Activated naive CD8-positive, alpha-beta T cell treated with anti-CD3 and anti-CD28 coated beads, Interleukin-2, amount 50 U/mL, for 24 hours (primary cell): ENCODE results near the gene SLC10A1.
"Not testable (repeated sequence)": the region's sequence is repeated elsewhere in the genome, so short reads cannot be mapped to it uniquely, and the experiment has no call there.

Experiments
- ATAC-seq: fragments of 150-1000 bp; cut with Tn5 transposase; one replicate; pipeline ENCODE4 v1.10.0; 2021
- DNase-seq: peaks from one replicate; pipeline ENCODE4 v3.0.0; 2021
- H3K27ac Mint-ChIP-seq: one replicate; pipeline ENCODE4 v1.8.0; 2021; ENCODE audit warnings: mild to moderate bottlenecking, mixed read lengths
- H3K27me3 Mint-ChIP-seq: one replicate; pipeline ENCODE4 v1.8.0; 2021; ENCODE audit warnings: mixed read lengths
- H3K36me3 Mint-ChIP-seq: one replicate; pipeline ENCODE4 v1.8.0; 2021; ENCODE audit warnings: low read depth, mixed read lengths
- H3K4me1 Mint-ChIP-seq: one replicate; pipeline ENCODE4 v1.8.0; 2021; ENCODE audit warnings: mixed read lengths
- H3K4me3 Mint-ChIP-seq: one replicate; pipeline ENCODE4 v1.8.0; 2021; ENCODE audit warnings: mild to moderate bottlenecking, moderate library complexity, mixed read lengths
- H3K9me3 Mint-ChIP-seq: one replicate; pipeline ENCODE4 v1.8.0; 2021; ENCODE audit warnings: mixed read lengths

Gene SLC10A1

GRCh38 chr14:69768873-69769272 is 28.2 kb downstream of the SLC10A1 start:
- peaks cover 5% of the 10 kb centered on the region for H3K9me3 Mint-ChIP-seq
- ATAC-seq = no peak
- peaks cover 73% of the 10 kb centered on the region for H3K36me3 Mint-ChIP-seq
- DNase-seq = no peak
- peaks cover 5% of the 10 kb centered on the region for H3K27me3 Mint-ChIP-seq
- peak overlapping the region; percentile 98 for H3K4me3 Mint-ChIP-seq
- H3K4me1 Mint-ChIP-seq = peaks cover 80% of the 10 kb centered on the region
- peak overlapping the region; percentile 99 for H3K27ac Mint-ChIP-seq

- ATAC-seq = peak; percentile 74
- Mint-ChIP-seq H3K36me3 (peaks cover 62% of the 10 kb centered on the region), H3K9me3 (peaks cover 8% of the 10 kb centered on the region)
These were observed 29.6 kb downstream of the SLC10A1 start for GRCh38 chr14:69767369-69767999.

GRCh38 chr14:69766984-69767368 is 30.1 kb downstream of the SLC10A1 start, which contains the start of gene SRSF5:
Gene SRSF5 (plus strand): TSS chr14:69767142. CDS start chr14:69768157, 1,015 bp downstream.
- H3K36me3 Mint-ChIP-seq = peaks cover 57% of the 10 kb centered on the region
- DNase-seq = peak; percentile 95
- peak within 1 kb of the TSS; percentile 99 for H3K27ac Mint-ChIP-seq
- H3K4me3 Mint-ChIP-seq = peak within 1 kb of the TSS; percentile 98
- peaks cover 81% of the 10 kb centered on the region for H3K4me1 Mint-ChIP-seq
- H3K9me3 Mint-ChIP-seq = peaks cover 8% of the 10 kb centered on the region
- peaks cover 5% of the 10 kb centered on the region for H3K27me3 Mint-ChIP-seq
- ATAC-seq = peak; percentile 89

More at GRCh38 chr14:69767369-69767999, 29.6 kb downstream of the SLC10A1 start:
- Mint-ChIP-seq H3K4me1 (peaks cover 81% of the 10 kb centered on the region), H3K27ac (peak overlapping the region; percentile 99), H3K27me3 (peaks cover 5% of the 10 kb centered on the region), H3K4me3 (peak overlapping the region; percentile 98)
- DNase-seq = peak; percentile 94

GRCh38 chr14:69763761-69764510 is 33.1 kb downstream of the SLC10A1 start:
- Mint-ChIP-seq H3K9me3 (peaks cover 8% of the 10 kb centered on the region), H3K4me3 (peak overlapping the region; percentile 41), H3K27me3 (peaks cover 5% of the 10 kb centered on the region), H3K27ac (peak overlapping the region; percentile 93), H3K4me1 (peaks cover 65% of the 10 kb centered on the region), H3K36me3 (peaks cover 29% of the 10 kb centered on the region)
- ATAC-seq = peak; percentile 26
- DNase-seq = peak; percentile 32

GRCh38 chr14:69760810-69761209 is 36.2 kb downstream of the SLC10A1 start:
- no peaks in the 10 kb centered on the region for H3K27me3 Mint-ChIP-seq
- ATAC-seq (no peak), DNase-seq (no peak)
- H3K36me3 Mint-ChIP-seq = peaks cover 8% of the 10 kb centered on the region
- peaks cover 8% of the 10 kb centered on the region for H3K9me3 Mint-ChIP-seq
- no peak overlapping the region for H3K27ac Mint-ChIP-seq
- peaks cover 36% of the 10 kb centered on the region for H3K4me1 Mint-ChIP-seq
- no peak overlapping the region for H3K4me3 Mint-ChIP-seq

- no peaks in the 10 kb centered on the region for H3K36me3 Mint-ChIP-seq
- no peaks in the 10 kb centered on the region for H3K9me3 Mint-ChIP-seq
- no peak for ATAC-seq
- no peak for DNase-seq
- peaks cover 17% of the 10 kb centered on the region for H3K4me1 Mint-ChIP-seq
- H3K27me3 Mint-ChIP-seq = no peaks in the 10 kb centered on the region
- no peak overlapping the region for H3K27ac Mint-ChIP-seq
- H3K4me3 Mint-ChIP-seq = no peak overlapping the region
These were observed 40.7 kb downstream of the SLC10A1 start for GRCh38 chr14:69756298-69756697.

- no peaks in the 10 kb centered on the region for H3K9me3 Mint-ChIP-seq
- H3K4me1 Mint-ChIP-seq = peaks cover 13% of the 10 kb centered on the region
- no peaks in the 10 kb centered on the region for H3K36me3 Mint-ChIP-seq
- DNase-seq (no peak), ATAC-seq (peak; percentile 10)
- peak overlapping the region; percentile 54 for H3K27ac Mint-ChIP-seq
- no peaks in the 10 kb centered on the region for H3K27me3 Mint-ChIP-seq
- no peak overlapping the region for H3K4me3 Mint-ChIP-seq
These were observed 41.3 kb downstream of the SLC10A1 start for GRCh38 chr14:69755784-69756183.

GRCh38 chr14:69755296-69755695 is 41.7 kb downstream of the SLC10A1 start:
- ATAC-seq (peak; percentile 49), DNase-seq (no peak)
- Mint-ChIP-seq H3K36me3 (no peaks in the 10 kb centered on the region), H3K27ac (peak overlapping the region; percentile 54), H3K27me3 (no peaks in the 10 kb centered on the region), H3K9me3 (no peaks in the 10 kb centered on the region), H3K4me1 (peaks cover 12% of the 10 kb centered on the region), H3K4me3 (no peak overlapping the region)

GRCh38 chr14:69754487-69754886 is 42.6 kb downstream of the SLC10A1 start:
- no peaks in the 10 kb centered on the region for H3K9me3 Mint-ChIP-seq
- H3K27ac Mint-ChIP-seq = no peak overlapping the region
- DNase-seq (no peak), ATAC-seq (no peak)
- no peaks in the 10 kb centered on the region for H3K36me3 Mint-ChIP-seq
- no peaks in the 10 kb centered on the region for H3K27me3 Mint-ChIP-seq
- H3K4me1 Mint-ChIP-seq = peaks cover 12% of the 10 kb centered on the region
- no peak overlapping the region for H3K4me3 Mint-ChIP-seq

- ATAC-seq (no peak), DNase-seq (no peak)
- no peak overlapping the region for H3K4me3 Mint-ChIP-seq
- no peak overlapping the region for H3K27ac Mint-ChIP-seq
- no peaks in the 10 kb centered on the region for H3K27me3 Mint-ChIP-seq
- H3K36me3 Mint-ChIP-seq = no peaks in the 10 kb centered on the region
- peaks cover 12% of the 10 kb centered on the region for H3K4me1 Mint-ChIP-seq
- H3K9me3 Mint-ChIP-seq = no peaks in the 10 kb centered on the region
These were observed 43.2 kb downstream of the SLC10A1 start for GRCh38 chr14:69753860-69754259.

- Mint-ChIP-seq H3K9me3 (no peaks in the 10 kb centered on the region), H3K27me3 (no peaks in the 10 kb centered on the region), H3K4me3 (no peak overlapping the region), H3K27ac (no peak overlapping the region), H3K4me1 (peaks cover 12% of the 10 kb centered on the region), H3K36me3 (no peaks in the 10 kb centered on the region)
- ATAC-seq (no peak), DNase-seq (no peak)
These were observed 44.3 kb downstream of the SLC10A1 start for GRCh38 chr14:69752773-69753172.

GRCh38 chr14:69750495-69750894 is 46.5 kb downstream of the SLC10A1 start:
- no peaks in the 10 kb centered on the region for H3K36me3 Mint-ChIP-seq

GRCh38 chr14:69749956-69750355 is 47.1 kb downstream of the SLC10A1 start:
- H3K36me3 Mint-ChIP-seq = no peaks in the 10 kb centered on the region
- H3K27ac Mint-ChIP-seq = no peak overlapping the region
- H3K27me3 Mint-ChIP-seq = no peaks in the 10 kb centered on the region
- no peak overlapping the region for H3K4me3 Mint-ChIP-seq
- no peaks in the 10 kb centered on the region for H3K9me3 Mint-ChIP-seq
- ATAC-seq (no peak), DNase-seq (no peak)
- peaks cover 19% of the 10 kb centered on the region for H3K4me1 Mint-ChIP-seq

More at GRCh38 chr14:69750495-69750894, 46.5 kb downstream of the SLC10A1 start:
- DNase-seq = no peak
- ATAC-seq = no peak
- H3K27ac Mint-ChIP-seq = no peak overlapping the region
- no peak overlapping the region for H3K4me3 Mint-ChIP-seq
- no peaks in the 10 kb centered on the region for H3K9me3 Mint-ChIP-seq
- no peaks in the 10 kb centered on the region for H3K27me3 Mint-ChIP-seq
- H3K4me1 Mint-ChIP-seq = peaks cover 24% of the 10 kb centered on the region

GRCh38 chr14:69741055-69741454 is 56.0 kb downstream of the SLC10A1 start:
- Mint-ChIP-seq H3K27me3 (no peaks in the 10 kb centered on the region), H3K36me3 (peaks cover 3% of the 10 kb centered on the region), H3K9me3 (peaks cover 4% of the 10 kb centered on the region), H3K4me3 (no peak overlapping the region), H3K27ac (no peak overlapping the region), H3K4me1 (peaks cover 3% of the 10 kb centered on the region)
- no peak for DNase-seq
- ATAC-seq = no peak

- H3K4me3 Mint-ChIP-seq, H3K27ac Mint-ChIP-seq, DNase-seq, H3K27me3 Mint-ChIP-seq, H3K36me3 Mint-ChIP-seq, H3K4me1 Mint-ChIP-seq, H3K9me3 Mint-ChIP-seq, ATAC-seq: not testable (repeated sequence)
These were observed 60.6 kb downstream of the SLC10A1 start for GRCh38 chr14:69736405-69736804.
